ENCODE data around the gene CCDC38.

The CCDC38 gene

GRCh38 chr12:95830335-95831089, 111.9 kb downstream of the CCDC38 start:
- H3K36me3 ChIP-seq (ENCODE audit: control insufficient read depth in 4 of 4, insufficient read depth in 4 of 4, low read length in 3 of 4), result no peaks in the 10 kb centered on the region
- no peak overlapping the region for H3K4me3 ChIP-seq (ENCODE audit: control insufficient read depth in 1 of 7, extremely low read depth in 1 of 7, insufficient read depth in 4 of 7, low read depth in 2 of 7, low read length in 6 of 7)
- H3K27me3 ChIP-seq (replicated peaks in 2 of 5; ENCODE audit: control insufficient read depth in 4 of 5, insufficient read depth in 5 of 5, low read length in 4 of 5), result peaks cover 0 to 6% (median 3%) of the 10 kb centered on the region in 5 experiments
- H3K4me1 ChIP-seq (ENCODE audit: control extremely low read depth in 1 of 4, control insufficient read depth in 4 of 4, insufficient read depth in 4 of 4, low read length in 3 of 4), result no peaks in the 10 kb centered on the region
- H3K27ac ChIP-seq (ENCODE audit: insufficient read depth in 1 of 2, low read depth in 1 of 2, low read length in 2 of 2, poor library complexity in 1 of 2, severe bottlenecking in 2 of 2), result no peak overlapping the region
- ChIA-PET CTCF (no interaction called here), POLR2A (no interaction called here)
- WGBS (ENCODE audit: insufficient coverage), result 100% methylated on average over 1 of the region's 2 CpGs
- no peak for DNase-seq
- H3K9me3 ChIP-seq (ENCODE audit: control extremely low read depth in 1 of 5, control insufficient read depth in 4 of 5, insufficient read depth in 2 of 5, low read depth in 1 of 5, low read length in 4 of 5), result no peaks in the 10 kb centered on the region

- no peaks in the 10 kb centered on the region for H3K36me3 ChIP-seq (ENCODE audit: control insufficient read depth in 4 of 4, insufficient read depth in 4 of 4, low read length in 3 of 4)
- no peak overlapping the region for H3K4me3 ChIP-seq (ENCODE audit: control insufficient read depth in 1 of 7, extremely low read depth in 1 of 7, insufficient read depth in 4 of 7, low read depth in 2 of 7, low read length in 6 of 7)
- H3K27me3 ChIP-seq (replicated peaks in 2 of 5; ENCODE audit: control insufficient read depth in 4 of 5, insufficient read depth in 5 of 5, low read length in 4 of 5), result peaks cover 0 to 3% (median 3%) of the 10 kb centered on the region in 5 experiments
- H3K4me1 ChIP-seq (ENCODE audit: control extremely low read depth in 1 of 4, control insufficient read depth in 4 of 4, insufficient read depth in 4 of 4, low read length in 3 of 4), result no peaks in the 10 kb centered on the region
- ChIA-PET POLR2A (no interaction called here), CTCF (no interaction called here)
- no peak for DNase-seq
- no peak overlapping the region for H3K27ac ChIP-seq (ENCODE audit: insufficient read depth in 1 of 2, low read depth in 1 of 2, low read length in 2 of 2, poor library complexity in 1 of 2, severe bottlenecking in 2 of 2)
- no peaks in the 10 kb centered on the region for H3K9me3 ChIP-seq (ENCODE audit: control extremely low read depth in 1 of 5, control insufficient read depth in 4 of 5, insufficient read depth in 2 of 5, low read depth in 1 of 5, low read length in 4 of 5)
Observed at GRCh38 chr12:95829395-95829794, 113.0 kb downstream of the CCDC38 start.

- no peak overlapping the region for H3K4me3 ChIP-seq (ENCODE audit: control insufficient read depth in 1 of 7, extremely low read depth in 1 of 7, insufficient read depth in 4 of 7, low read depth in 2 of 7, low read length in 6 of 7)
- H3K4me1 ChIP-seq (ENCODE audit: control extremely low read depth in 1 of 4, control insufficient read depth in 4 of 4, insufficient read depth in 4 of 4, low read length in 3 of 4), result no peaks in the 10 kb centered on the region
- H3K27ac ChIP-seq (ENCODE audit: insufficient read depth in 1 of 2, low read depth in 1 of 2, low read length in 2 of 2, poor library complexity in 1 of 2, severe bottlenecking in 2 of 2), result no peak overlapping the region
- H3K36me3 ChIP-seq (ENCODE audit: control insufficient read depth in 4 of 4, insufficient read depth in 4 of 4, low read length in 3 of 4), result no peaks in the 10 kb centered on the region
- H3K9me3 ChIP-seq (ENCODE audit: control extremely low read depth in 1 of 5, control insufficient read depth in 4 of 5, insufficient read depth in 2 of 5, low read depth in 1 of 5, low read length in 4 of 5), result no peaks in the 10 kb centered on the region
- WGBS (ENCODE audit: insufficient coverage), result no CpG with 5 or more reads among the region's 1 CpG
- peak; percentile 33 to 42 (median 41) for DNase-seq
- CTCF ChIA-PET, result interaction anchor here (0.6 to 1.9 kb wide), 3 partner anchors 33 to 178 kb away, joined by 3 to 5 read pairs (median 3); no protein-coding TSS in a partner anchor
- peaks cover 0 to 8% (median 3%) of the 10 kb centered on the region in 5 experiments for H3K27me3 ChIP-seq (replicated peaks in 2 of 5; ENCODE audit: control insufficient read depth in 4 of 5, insufficient read depth in 5 of 5, low read length in 4 of 5)
- POLR2A ChIA-PET, result no interaction called here
Observed at GRCh38 chr12:95820096-95820703, 122.2 kb downstream of the CCDC38 start.
